ENCODE measurements around the gene NPTX1. TPM values are rescaled to one million over a fixed set of nuclear protein-coding genes. Genes with fewer than 3 reads are reported as not detected.

Gene NPTX1
- total and polyA plus RNA-seq, 9 donors: 0.02 to 19.8 (median 0.33) TPM; not detected in 1

GRCh38 chr17:80468242-80468641 lies 8.2 kb downstream of the NPTX1 start:
- no peak overlapping the region for H3K27ac ChIP-seq
- no peak for DNase-seq
- peaks cover 2% of the 10 kb centered on the region for H3K27me3 ChIP-seq
- H3K4me1 ChIP-seq (ENCODE audit: insufficient read depth): no peaks in the 10 kb centered on the region
- H3K4me3 ChIP-seq: no peak overlapping the region
- H3K9me3 ChIP-seq: no peaks in the 10 kb centered on the region
- intact Hi-C loops (cut with DNase I): no loop called here
- no peak for TF ChIP-seq POLR2A (IDR thresholded peaks at IDR 0.05)
- TF ChIP-seq EP300 (IDR thresholded peaks at IDR 0.05): no peak
- TF ChIP-seq, protein P1, sequence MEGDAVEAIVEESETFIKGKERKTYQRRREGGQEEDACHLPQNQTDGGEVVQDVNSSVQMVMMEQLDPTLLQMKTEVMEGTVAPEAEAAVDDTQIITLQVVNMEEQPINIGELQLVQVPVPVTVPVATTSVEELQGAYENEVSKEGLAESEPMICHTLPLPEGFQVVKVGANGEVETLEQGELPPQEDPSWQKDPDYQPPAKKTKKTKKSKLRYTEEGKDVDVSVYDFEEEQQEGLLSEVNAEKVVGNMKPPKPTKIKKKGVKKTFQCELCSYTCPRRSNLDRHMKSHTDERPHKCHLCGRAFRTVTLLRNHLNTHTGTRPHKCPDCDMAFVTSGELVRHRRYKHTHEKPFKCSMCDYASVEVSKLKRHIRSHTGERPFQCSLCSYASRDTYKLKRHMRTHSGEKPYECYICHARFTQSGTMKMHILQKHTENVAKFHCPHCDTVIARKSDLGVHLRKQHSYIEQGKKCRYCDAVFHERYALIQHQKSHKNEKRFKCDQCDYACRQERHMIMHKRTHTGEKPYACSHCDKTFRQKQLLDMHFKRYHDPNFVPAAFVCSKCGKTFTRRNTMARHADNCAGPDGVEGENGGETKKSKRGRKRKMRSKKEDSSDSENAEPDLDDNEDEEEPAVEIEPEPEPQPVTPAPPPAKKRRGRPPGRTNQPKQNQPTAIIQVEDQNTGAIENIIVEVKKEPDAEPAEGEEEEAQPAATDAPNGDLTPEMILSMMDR (IDR thresholded peaks at IDR 0.05): no peak
- no peaks in the 10 kb centered on the region for H3K36me3 ChIP-seq
- WGBS, 3 donors: 7 to 22% (median 15%) methylated on average over 11 to 16 of the region's 16 CpGs

- Histone ChIP-seq H3K27ac (no peak overlapping the region), H3K4me3 (no peak overlapping the region), H3K4me1 (ENCODE audit: insufficient read depth) (no peaks in the 10 kb centered on the region), H3K9me3 (no peaks in the 10 kb centered on the region), H3K36me3 (no peaks in the 10 kb centered on the region), H3K27me3 (peaks cover 2% of the 10 kb centered on the region)
- intact Hi-C loops (cut with DNase I): no loop called here
- WGBS, 3 donors: 77 to 85% (median 81%) methylated on average over 15 of the region's 15 CpGs
- no peak for DNase-seq
- TF ChIP-seq, protein P1 (IDR thresholded peaks at IDR 0.05): no peak
- TF ChIP-seq EP300 (IDR thresholded peaks at IDR 0.05) (no peak), POLR2A (IDR thresholded peaks at IDR 0.05) (no peak)
These were observed 10.2 kb downstream of the NPTX1 start for GRCh38 chr17:80466188-80466705.

DNA sequence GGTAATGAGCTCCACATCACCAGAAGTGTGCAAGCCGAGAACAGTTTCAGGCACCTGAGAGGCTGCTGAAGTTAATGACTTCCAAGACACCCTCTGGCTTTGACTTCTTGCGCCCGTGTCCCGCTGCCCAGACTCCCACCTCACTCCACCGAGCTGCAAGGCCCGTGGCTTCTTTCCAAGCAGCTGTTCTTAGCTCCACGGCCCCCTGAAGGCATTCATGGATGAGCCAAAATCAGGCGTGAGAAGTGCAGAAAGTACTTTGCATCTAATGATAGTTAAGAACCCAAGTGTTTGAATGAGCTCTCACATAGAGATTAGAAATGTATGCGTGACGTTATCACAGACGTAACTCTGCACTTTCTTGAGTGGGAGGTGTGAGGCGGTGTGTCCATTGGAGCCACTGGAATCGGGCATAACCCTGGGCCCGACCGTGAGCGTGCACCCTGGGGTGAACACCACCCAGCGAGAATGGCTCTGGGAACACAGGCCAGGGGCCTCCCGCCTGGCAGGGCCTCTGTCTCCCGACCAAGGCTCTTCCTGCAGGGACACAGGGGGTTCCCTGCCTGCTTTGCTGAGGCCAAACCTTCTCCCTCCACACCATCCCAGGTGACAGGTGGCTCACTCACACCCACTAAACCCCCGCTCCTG lies 11.0 kb downstream of the NPTX1 start:
- no peak overlapping the region for H3K4me3 ChIP-seq
- no peak for DNase-seq
- no peaks in the 10 kb centered on the region for H3K9me3 ChIP-seq
- H3K4me1 ChIP-seq (ENCODE audit: insufficient read depth): no peaks in the 10 kb centered on the region
- TF ChIP-seq POLR2A (IDR thresholded peaks at IDR 0.05) (no peak), EP300 (IDR thresholded peaks at IDR 0.05) (no peak)
- TF ChIP-seq, protein P1 (IDR thresholded peaks at IDR 0.05): no peak
- WGBS, 3 donors: 37 to 47% (median 41%) methylated on average over 20 of the region's 20 CpGs
- intact Hi-C loops (cut with DNase I): no loop called here
- H3K27ac ChIP-seq: no peak overlapping the region
- H3K36me3 ChIP-seq: no peaks in the 10 kb centered on the region
- H3K27me3 ChIP-seq: peaks cover 2% of the 10 kb centered on the region

- H3K27ac ChIP-seq: no peak overlapping the region
- H3K4me3 ChIP-seq: no peak overlapping the region
- no peaks in the 10 kb centered on the region for H3K9me3 ChIP-seq
- H3K4me1 ChIP-seq (ENCODE audit: insufficient read depth): no peaks in the 10 kb centered on the region
- H3K27me3 ChIP-seq: peaks cover 2% of the 10 kb centered on the region
- H3K36me3 ChIP-seq: no peaks in the 10 kb centered on the region
- intact Hi-C loops (cut with DNase I): no loop called here
- WGBS, 3 donors: 74 to 83% (median 81%) methylated on average over 8 of the region's 8 CpGs
- no peak for DNase-seq
- TF ChIP-seq POLR2A (IDR thresholded peaks at IDR 0.05) (no peak), EP300 (IDR thresholded peaks at IDR 0.05) (no peak)
- TF ChIP-seq, protein P1 (IDR thresholded peaks at IDR 0.05): no peak
These were observed 11.9 kb downstream of the NPTX1 start for GRCh38 chr17:80464486-80464885.
